NCI-H2196 (cell line): ENCODE data around the gene WFDC2.

ENCODE experiments used
- DNase-seq: peaks from one replicate; lab custom pipeline; 2025; ENCODE audit not compliant: unreplicated experiment; lab: John Stamatoyannopoulos, UW

Gene WFDC2

DNA sequence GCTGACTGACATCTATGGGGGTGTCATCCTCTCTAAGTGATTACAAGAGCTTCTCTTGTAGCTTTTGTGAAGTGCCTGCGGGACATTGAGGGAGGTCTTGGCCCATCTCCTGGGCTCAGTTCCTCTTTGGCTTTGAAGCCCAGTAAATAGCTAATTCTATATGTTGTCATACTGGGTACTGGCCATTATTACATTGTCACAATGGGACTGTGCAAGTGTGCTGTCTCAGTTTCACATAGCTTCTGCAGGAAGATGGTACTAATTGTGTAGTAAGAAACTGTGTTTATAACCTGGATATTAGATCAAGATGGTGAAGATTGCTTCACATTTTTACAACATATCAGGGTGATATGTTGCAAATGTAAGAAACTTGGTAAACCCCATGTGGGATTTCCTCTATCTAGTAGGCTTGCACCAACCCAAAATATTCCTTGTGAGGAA lies 26.0 kb downstream of the WFDC2 start:
- DNase-seq = no peak

GRCh38 chr20:45496166-45496565 lies 26.6 kb downstream of the WFDC2 start:
- DNase-seq = no peak

GRCh38 chr20:45497971-45498494 lies 28.5 kb downstream of the WFDC2 start:
- DNase-seq = no peak

DNA sequence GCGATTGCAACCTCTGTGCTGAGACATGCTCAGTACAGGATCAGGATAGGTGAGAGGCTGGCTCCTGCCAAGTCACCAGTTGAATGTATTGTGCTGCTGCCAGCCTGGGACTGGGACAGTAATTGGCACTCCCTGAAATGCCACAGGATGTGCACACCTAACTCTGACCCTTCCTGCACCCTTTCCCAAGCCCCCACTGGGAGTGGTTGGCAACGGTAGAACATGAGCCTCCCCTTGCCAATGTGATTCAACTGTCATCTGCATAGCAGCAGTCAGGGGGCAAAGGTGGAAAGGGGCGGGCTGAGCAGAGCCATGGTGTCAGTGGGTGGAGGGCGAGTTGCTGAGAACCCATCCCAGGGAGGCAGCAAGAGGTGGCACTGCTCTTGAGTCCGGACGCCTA lies 30.5 kb downstream of the WFDC2 start:
- no peak for DNase-seq

GRCh38 chr20:45501600-45501999 lies 32.0 kb downstream of the WFDC2 start:
- DNase-seq = no peak

- no peak for DNase-seq
These were observed 33.0 kb downstream of the WFDC2 start for GRCh38 chr20:45502561-45502960.

DNA sequence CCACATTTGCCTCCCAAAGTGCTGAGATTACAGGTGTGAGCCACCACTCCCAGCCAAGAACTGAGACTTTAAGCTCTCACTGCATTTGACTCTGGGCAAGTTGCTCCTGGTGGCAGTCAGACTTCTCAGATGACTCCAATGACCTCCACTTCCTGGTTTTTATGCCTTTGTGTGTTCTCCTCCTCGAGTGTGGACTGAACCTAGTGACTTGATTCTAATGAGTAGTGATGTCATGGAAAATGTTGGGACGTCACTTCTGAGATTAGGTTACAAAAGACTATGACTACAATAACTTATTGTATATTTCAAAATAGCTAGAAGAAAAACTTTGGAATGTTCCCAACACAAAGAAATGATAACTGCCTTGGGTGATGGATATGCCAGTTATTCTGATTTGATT lies 33.9 kb downstream of the WFDC2 start:
- DNase-seq = no peak

- DNase-seq = no peak
These were observed 36.8 kb downstream of the WFDC2 start for GRCh38 chr20:45506398-45506797.

DNA sequence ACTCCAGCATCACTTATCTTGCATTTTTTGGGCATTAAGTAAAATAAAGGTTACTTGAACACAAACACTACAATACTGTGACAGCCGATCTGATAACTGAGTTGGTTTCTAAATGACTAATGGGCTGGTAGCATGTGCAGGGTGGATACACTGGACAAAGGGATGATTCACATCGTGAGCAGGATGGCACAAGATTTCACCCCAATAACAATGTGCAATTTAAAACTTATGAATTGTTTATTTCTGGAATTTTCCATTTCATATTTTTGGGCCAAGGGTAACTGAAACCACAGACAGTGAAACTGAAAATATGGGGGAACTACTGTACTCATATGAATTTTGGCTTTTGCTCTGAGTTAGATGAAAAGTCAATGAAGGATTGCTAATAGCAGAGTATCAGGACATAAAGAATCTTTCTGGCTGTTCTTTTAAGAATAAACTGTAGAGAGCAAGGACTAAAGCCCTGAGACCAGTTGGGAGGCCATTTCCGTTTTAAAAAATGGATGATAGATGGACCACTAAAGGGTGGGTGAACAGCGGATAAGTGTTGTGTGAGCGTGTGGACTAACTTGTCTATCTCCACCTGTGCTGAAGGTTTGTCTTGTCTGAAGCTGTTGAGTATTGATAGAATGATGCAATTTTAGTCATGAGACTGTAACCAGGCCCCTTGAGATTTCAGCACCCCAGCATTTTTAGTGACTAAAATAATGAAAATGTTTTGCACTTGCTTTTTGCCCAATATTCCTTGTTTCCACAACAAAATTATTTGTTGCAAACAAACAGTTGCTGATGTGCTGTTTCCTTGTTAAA lies 37.7 kb downstream of the WFDC2 start:
- DNase-seq = no peak

GRCh38 chr20:45508068-45508886 lies 38.7 kb downstream of the WFDC2 start:
- no peak for DNase-seq

- no peak for DNase-seq
These were observed 39.5 kb downstream of the WFDC2 start for GRCh38 chr20:45509091-45509490.

GRCh38 chr20:45510242-45510862 lies 40.8 kb downstream of the WFDC2 start:
- no peak for DNase-seq

GRCh38 chr20:45515147-45515913 lies 45.8 kb downstream of the WFDC2 start, which contains the start of gene SPINT3:
SPINT3 (minus strand) TSS chr20:45515622; CDS start chr20:45515608, 14 bp downstream.
- no peak for DNase-seq

DNA sequence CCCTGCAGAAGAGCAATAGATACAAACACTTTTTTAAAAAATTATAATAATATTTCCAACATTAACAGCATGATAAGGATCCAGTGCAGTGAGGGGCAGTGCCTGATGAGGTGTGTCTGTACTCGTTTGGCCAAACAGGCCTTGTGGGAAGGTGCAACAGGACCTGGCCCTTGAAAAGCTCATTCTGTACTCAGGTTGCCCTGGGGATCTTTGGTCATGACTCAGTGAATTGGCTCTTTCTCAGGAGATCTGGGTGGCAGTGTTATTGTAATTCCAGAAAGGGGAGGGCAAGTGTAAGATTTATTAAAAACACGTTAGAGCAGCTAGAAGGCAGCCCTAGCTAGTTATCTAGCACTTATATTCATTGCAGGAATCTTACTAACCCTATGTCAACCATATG lies 48.7 kb downstream of the WFDC2 start:
- DNase-seq = no peak

- no peak for DNase-seq
These were observed 54.3 kb downstream of the WFDC2 start for GRCh38 chr20:45523821-45524220.

DNA sequence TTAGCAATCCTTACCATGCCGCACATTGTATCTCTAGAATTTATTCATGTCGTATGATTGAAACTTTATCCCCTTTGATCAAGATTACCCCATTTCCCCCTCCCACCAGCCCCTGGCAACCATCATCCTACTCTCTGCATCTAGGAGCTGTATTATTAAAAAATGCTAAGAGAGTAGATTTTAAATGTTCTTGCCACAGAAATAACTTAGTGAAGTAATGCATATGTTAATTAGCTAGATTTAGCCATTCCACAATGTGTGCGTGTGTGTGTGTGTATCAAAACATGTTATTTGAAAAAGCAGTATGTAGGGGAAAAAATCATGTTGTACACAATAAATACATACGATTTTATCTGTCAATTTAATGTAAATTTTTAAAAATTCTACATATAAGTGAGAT lies 57.7 kb downstream of the WFDC2 start:
- no peak for DNase-seq
